DND-41 (cell line): ENCODE results near the gene SPINK14.
A peak's percentile ranks its signal among the peaks of the same experiment; 100 is the strongest.

Experiments
- EZH2 ChIP-seq: IDR thresholded peaks from 3 replicates; pipeline ENCODE4 v1.6.1; 2012; ENCODE audit warnings: borderline replicate concordance, low read depth, mild to moderate bottlenecking, moderate library complexity, low read length, inconsistent platforms; ENCODE audit not compliant: severe bottlenecking
- TF ChIP-seq, protein P1 (sequence below): IDR thresholded peaks from 2 replicates; pipeline ENCODE4 v1.5.1; 2012; ENCODE audit warnings: borderline replicate concordance, low read length, moderate library complexity, mild to moderate bottlenecking; ENCODE audit not compliant: poor library complexity, severe bottlenecking; ENCODE audit errors: extremely low read depth

DNA sequence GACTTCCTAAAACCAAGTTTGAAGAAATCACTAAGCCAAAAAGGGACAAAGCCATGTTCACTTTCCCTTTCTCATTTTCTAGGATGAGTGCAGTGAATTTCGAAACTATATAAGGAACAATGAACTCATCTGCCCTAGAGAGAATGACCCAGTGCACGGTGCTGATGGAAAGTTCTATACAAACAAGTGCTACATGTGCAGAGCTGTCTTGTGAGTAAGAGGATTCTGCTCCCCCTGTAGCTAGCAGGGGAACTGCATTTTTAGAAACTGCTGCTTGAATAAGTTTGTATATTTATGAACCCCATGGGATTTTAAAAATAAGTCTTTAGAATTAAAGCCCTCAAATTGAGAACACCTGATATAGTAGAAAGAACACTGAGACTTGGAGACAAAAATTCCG, 42.7 kb upstream of the SPINK14 start:
- TF ChIP-seq, protein P1, sequence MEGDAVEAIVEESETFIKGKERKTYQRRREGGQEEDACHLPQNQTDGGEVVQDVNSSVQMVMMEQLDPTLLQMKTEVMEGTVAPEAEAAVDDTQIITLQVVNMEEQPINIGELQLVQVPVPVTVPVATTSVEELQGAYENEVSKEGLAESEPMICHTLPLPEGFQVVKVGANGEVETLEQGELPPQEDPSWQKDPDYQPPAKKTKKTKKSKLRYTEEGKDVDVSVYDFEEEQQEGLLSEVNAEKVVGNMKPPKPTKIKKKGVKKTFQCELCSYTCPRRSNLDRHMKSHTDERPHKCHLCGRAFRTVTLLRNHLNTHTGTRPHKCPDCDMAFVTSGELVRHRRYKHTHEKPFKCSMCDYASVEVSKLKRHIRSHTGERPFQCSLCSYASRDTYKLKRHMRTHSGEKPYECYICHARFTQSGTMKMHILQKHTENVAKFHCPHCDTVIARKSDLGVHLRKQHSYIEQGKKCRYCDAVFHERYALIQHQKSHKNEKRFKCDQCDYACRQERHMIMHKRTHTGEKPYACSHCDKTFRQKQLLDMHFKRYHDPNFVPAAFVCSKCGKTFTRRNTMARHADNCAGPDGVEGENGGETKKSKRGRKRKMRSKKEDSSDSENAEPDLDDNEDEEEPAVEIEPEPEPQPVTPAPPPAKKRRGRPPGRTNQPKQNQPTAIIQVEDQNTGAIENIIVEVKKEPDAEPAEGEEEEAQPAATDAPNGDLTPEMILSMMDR = peak; percentile 6
- TF ChIP-seq EZH2 = no peak
